GM12891 (cell line): ENCODE data around the gene TMEM203.

ENCODE experiments used
- DNase-seq: peaks from one replicate; pipeline ENCODE4 v3.0.0; 2011; ENCODE audit warnings: low spot score; ENCODE audit not compliant: insufficient read length
- FAIRE-seq: peaks from 2 replicates; lab custom pipeline; 2011; peaks lifted over from hg19 to GRCh38; lab: Jason Lieb, UNC
- PAX5 ChIP-seq: IDR thresholded peaks from 2 replicates; pipeline ENCODE4 v1.6.1; 2011; ENCODE audit warnings: low read length, moderate library complexity, mild to moderate bottlenecking; ENCODE audit not compliant: insufficient read depth, severe bottlenecking
- POLR2A ChIP-seq: IDR thresholded peaks from 2 replicates; pipeline ENCODE4 v1.6.1; 2011; ENCODE audit warnings: low read depth, low read length, control low read depth
- POLR2AphosphoS5 ChIP-seq: IDR thresholded peaks from 2 replicates; pipeline ENCODE4 v1.6.1; 2011; ENCODE audit warnings: low read depth, low read length, control low read depth
- POU2F2 ChIP-seq: IDR thresholded peaks from 2 replicates; pipeline ENCODE4 v1.6.1; 2011; ENCODE audit warnings: low read depth, mild to moderate bottlenecking, control low read depth, low read length, moderate library complexity
- SPI1 ChIP-seq: IDR thresholded peaks from 2 replicates; pipeline ENCODE4 v1.6.1; 2011; ENCODE audit warnings: low read depth, low read length, control low read depth
- TAF1 ChIP-seq: IDR thresholded peaks from 2 replicates; pipeline ENCODE4 v1.6.1; 2011; ENCODE audit warnings: low read depth, low read length, control low read depth

The TMEM203 gene

GRCh38 chr9:137170486-137171148 lies 34.8 kb downstream of the TMEM203 start:
- DNase-seq (no peak), FAIRE-seq (no peak)
- no peak for TF ChIP-seq POU2F2
- TF ChIP-seq TAF1 = no peak
- TF ChIP-seq POLR2A = no peak
- no peak for TF ChIP-seq PAX5
- TF ChIP-seq SPI1 = no peak
- TF ChIP-seq POLR2AphosphoS5 = no peak

DNA sequence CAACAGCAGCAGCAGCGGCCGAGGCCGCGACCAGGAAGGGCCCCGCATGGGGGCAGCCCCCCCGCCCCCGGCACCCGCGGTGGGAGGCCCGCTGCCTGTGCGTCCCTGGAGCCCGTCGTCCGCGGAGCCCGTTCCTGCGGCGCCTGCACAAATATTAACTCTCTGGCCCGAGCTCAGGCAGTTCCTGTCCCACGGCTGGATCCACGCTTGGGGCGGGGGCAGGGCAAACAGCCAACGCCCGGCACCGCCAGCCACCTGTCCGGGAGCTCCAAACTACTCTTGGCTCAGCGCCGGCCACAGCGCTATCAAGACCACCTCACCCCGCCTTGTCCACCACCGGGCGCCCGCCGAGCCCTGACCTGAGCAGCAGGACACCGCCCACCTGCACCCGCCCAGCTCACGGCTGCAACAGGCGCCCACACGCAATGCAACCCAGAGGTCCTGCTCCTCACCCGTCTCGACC lies 35.5 kb downstream of the TMEM203 start, which contains the start of gene LRRC26:
Gene LRRC26 (minus strand): TSS at position 156 of the 463 bp plus-strand sequence. CDS start 108 bp downstream, at position 48.
- no peak for TF ChIP-seq POLR2A
- no peak for TF ChIP-seq SPI1
- TF ChIP-seq POLR2AphosphoS5 = no peak
- TF ChIP-seq POU2F2 = no peak
- TF ChIP-seq TAF1 = no peak
- TF ChIP-seq PAX5 = no peak
- DNase-seq = no peak
- FAIRE-seq = no peak

- FAIRE-seq (peak; percentile 90), DNase-seq (peak; percentile 69)
Observed at GRCh38 chr9:137168904-137169856, 36.3 kb downstream of the TMEM203 start.

DNA sequence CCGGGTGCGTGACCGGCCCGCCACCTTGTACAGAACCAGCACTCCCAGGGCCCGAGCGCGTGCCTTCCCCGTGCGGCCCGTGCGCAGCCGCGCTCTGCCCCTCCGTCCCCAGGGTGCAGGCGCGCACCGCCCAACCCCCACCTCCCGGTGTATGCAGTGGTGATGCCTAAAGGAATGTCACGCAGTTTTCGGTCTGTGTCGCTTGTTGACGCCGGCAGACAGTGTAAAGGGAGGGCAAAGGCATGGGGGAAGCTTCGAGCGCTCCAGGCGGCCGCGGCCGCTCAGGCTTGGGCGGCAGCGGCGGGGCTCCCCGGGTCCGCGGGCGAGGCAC lies 36.9 kb downstream of the TMEM203 start:
- FAIRE-seq (no peak), DNase-seq (no peak)
- TF ChIP-seq POLR2AphosphoS5 = no peak
- no peak for TF ChIP-seq TAF1
- no peak for TF ChIP-seq PAX5
- TF ChIP-seq POLR2A = no peak
- TF ChIP-seq POU2F2 = no peak
- TF ChIP-seq SPI1 = no peak

More at GRCh38 chr9:137168904-137169856, 36.3 kb downstream of the TMEM203 start:
- no peak for TF ChIP-seq POU2F2
- no peak for TF ChIP-seq POLR2AphosphoS5

GRCh38 chr9:137167747-137168572 lies 37.5 kb downstream of the TMEM203 start:
- TF ChIP-seq SPI1 = no peak
- no peak for TF ChIP-seq POU2F2
- TF ChIP-seq PAX5 = no peak
- no peak for TF ChIP-seq TAF1
- TF ChIP-seq POLR2AphosphoS5 = no peak
- no peak for TF ChIP-seq POLR2A
- DNase-seq (no peak), FAIRE-seq (no peak)

- FAIRE-seq (no peak), DNase-seq (no peak)
- TF ChIP-seq POLR2A (no peak), PAX5 (no peak), POU2F2 (no peak), SPI1 (no peak), POLR2AphosphoS5 (no peak), TAF1 (no peak)
Observed at GRCh38 chr9:137167277-137167746, 38.1 kb downstream of the TMEM203 start.

GRCh38 chr9:137166380-137167229 lies 38.8 kb downstream of the TMEM203 start:
- DNase-seq (no peak), FAIRE-seq (no peak)
- no peak for TF ChIP-seq POLR2A
- no peak for TF ChIP-seq POLR2AphosphoS5
- no peak for TF ChIP-seq TAF1
- TF ChIP-seq POU2F2 = no peak
- no peak for TF ChIP-seq PAX5
- no peak for TF ChIP-seq SPI1

DNA sequence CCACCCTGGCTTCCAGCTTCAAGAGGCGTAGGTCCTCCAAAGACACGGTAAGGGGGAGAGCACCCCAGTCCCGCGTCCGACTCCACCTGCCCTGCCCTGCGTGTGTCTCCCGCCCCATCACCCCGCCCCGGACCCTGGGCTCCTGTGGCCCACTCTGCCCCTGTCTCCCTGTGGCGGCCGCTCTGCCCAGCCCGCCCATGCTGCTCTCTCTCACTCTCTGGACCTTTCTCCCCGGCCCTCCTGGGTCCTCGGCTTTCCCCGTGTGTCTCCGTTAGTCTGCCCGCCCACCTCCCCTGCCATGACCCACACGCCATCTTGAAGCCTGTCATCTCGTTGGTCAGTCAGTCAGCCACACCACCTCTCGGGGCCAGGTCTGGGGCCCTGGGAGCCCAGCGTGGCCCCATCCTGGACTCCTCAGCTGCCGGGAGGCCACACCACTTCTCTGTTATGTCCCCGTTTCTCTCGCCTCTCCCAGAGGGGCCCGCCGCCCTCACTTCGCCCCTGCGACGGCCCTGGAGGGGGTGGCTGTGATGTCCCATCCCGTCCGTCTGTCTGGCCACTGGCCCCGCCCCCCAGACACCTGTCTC lies 40.1 kb downstream of the TMEM203 start:
- DNase-seq (no peak), FAIRE-seq (no peak)
- TF ChIP-seq POU2F2 (no peak), TAF1 (no peak), POLR2AphosphoS5 (no peak), PAX5 (no peak), SPI1 (no peak), POLR2A (no peak)
